Mesothelial cell of epicardium (in vitro differentiated cells): ENCODE measurements around the gene SRPRA. TPM values are rescaled to one million over a fixed set of nuclear protein-coding genes. Genes with fewer than 3 reads are reported as not detected.

Experiments used
- DNase-seq, 2 experiments: peaks; one replicate each; pipeline ENCODE4 v3.0.0; 2021; ENCODE audit warnings: low spot score in 2 of 2; ENCODE audit not compliant: unreplicated experiment in 2 of 2
- H3K27ac Mint-ChIP-seq: 2 replicates; pipeline ENCODE4 v1.8.0; 2021; ENCODE audit warnings: mixed read lengths
- H3K27me3 Mint-ChIP-seq: 2 replicates; pipeline ENCODE4 v1.8.0; 2021; ENCODE audit warnings: low read depth, mixed read lengths
- H3K36me3 Mint-ChIP-seq: 2 replicates; pipeline ENCODE4 v1.8.0; 2021; ENCODE audit warnings: mixed read lengths
- H3K4me1 Mint-ChIP-seq: 2 replicates; pipeline ENCODE4 v1.8.0; 2021; ENCODE audit warnings: mixed read lengths
- H3K4me3 Mint-ChIP-seq: 2 replicates; pipeline ENCODE4 v1.8.0; 2021; ENCODE audit warnings: mild to moderate bottlenecking, moderate library complexity, mixed read lengths
- H3K9me3 Mint-ChIP-seq: 2 replicates; pipeline ENCODE4 v1.8.0; 2021; ENCODE audit warnings: mixed read lengths
- total RNA-seq: library from RNA; stranded (reverse); gene quantifications from 3 replicates; pipeline ENCODE4 v1.2.1, GENCODE V29; 2021
- TF ChIP-seq, protein P1 (sequence below): fragments of 200-600 bp; sonication (generic); IDR thresholded peaks from one replicate; pipeline ENCODE4 v1.5.0; 2021; ENCODE audit warnings: antibody characterized with exemption; ENCODE audit not compliant: unreplicated experiment

Gene SRPRA, protein sequence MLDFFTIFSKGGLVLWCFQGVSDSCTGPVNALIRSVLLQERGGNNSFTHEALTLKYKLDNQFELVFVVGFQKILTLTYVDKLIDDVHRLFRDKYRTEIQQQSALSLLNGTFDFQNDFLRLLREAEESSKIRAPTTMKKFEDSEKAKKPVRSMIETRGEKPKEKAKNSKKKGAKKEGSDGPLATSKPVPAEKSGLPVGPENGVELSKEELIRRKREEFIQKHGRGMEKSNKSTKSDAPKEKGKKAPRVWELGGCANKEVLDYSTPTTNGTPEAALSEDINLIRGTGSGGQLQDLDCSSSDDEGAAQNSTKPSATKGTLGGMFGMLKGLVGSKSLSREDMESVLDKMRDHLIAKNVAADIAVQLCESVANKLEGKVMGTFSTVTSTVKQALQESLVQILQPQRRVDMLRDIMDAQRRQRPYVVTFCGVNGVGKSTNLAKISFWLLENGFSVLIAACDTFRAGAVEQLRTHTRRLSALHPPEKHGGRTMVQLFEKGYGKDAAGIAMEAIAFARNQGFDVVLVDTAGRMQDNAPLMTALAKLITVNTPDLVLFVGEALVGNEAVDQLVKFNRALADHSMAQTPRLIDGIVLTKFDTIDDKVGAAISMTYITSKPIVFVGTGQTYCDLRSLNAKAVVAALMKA
- 85.7 to 90.9 TPM (median 86.7 TPM) in 3 replicates for total RNA-seq

DNA sequence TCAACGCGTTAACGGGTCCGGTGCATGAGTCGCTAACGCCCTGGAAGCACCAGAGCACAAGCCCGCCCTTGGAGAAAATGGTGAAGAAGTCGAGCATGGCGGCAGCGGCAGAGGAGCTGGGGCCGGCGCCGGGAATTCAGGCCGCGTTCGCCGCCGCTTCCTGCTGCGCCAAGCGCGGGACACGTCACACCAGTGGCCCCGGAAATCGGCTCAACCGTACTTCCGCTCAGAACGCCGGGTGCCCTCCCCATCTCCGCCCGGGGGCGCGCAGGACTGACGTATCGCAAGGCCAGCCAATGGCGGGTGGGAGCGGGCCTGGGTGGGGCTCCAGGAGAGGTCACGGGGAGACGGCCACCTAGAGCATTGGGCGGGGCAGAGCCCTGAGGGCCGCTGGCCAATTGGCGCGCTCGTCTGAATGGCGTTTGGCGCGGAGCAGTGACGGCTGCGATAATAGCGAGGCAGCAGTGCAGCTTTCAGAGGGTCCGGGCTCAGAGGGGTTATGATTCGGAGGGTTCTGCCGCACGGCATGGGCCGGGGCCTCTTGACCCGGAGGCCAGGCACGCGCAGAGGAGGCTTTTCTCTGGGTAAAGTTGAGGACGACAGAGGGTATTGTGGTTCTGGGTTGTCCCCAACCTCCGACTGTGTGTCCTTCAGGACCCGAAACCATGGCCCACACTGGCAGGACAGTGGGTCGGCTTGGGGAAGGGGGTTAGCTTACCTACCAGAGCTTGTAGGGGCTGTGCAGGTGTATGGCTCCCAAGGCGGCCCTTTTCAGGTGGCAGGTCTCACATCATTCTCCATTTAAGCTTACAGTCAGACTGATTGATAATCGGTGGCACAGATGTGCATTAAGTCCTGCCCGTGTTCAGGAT, at the start of gene SRPRA, which contains the start of gene FOXRED1:
Gene SRPRA, minus strand, starts transcription at position 188 of the 872 bp plus-strand sequence. Its CDS starts 91 bp downstream, at position 97.
Gene FOXRED1, plus strand, starts transcription at position 447 of the 872 bp plus-strand sequence. Its CDS starts 53 bp downstream, at position 500.
- H3K27me3 Mint-ChIP-seq: no peaks in the 10 kb centered on the region
- H3K27ac Mint-ChIP-seq: peak within 1 kb of the TSS; percentile 99
- H3K9me3 Mint-ChIP-seq: no peaks in the 10 kb centered on the region
- peak within 1 kb of the TSS; percentile 95 for H3K4me3 Mint-ChIP-seq
- peak; percentile 99 for DNase-seq
- H3K36me3 Mint-ChIP-seq: peaks cover 25% of the 10 kb centered on the region
- TF ChIP-seq, protein P1, sequence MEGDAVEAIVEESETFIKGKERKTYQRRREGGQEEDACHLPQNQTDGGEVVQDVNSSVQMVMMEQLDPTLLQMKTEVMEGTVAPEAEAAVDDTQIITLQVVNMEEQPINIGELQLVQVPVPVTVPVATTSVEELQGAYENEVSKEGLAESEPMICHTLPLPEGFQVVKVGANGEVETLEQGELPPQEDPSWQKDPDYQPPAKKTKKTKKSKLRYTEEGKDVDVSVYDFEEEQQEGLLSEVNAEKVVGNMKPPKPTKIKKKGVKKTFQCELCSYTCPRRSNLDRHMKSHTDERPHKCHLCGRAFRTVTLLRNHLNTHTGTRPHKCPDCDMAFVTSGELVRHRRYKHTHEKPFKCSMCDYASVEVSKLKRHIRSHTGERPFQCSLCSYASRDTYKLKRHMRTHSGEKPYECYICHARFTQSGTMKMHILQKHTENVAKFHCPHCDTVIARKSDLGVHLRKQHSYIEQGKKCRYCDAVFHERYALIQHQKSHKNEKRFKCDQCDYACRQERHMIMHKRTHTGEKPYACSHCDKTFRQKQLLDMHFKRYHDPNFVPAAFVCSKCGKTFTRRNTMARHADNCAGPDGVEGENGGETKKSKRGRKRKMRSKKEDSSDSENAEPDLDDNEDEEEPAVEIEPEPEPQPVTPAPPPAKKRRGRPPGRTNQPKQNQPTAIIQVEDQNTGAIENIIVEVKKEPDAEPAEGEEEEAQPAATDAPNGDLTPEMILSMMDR: no peak
- H3K4me1 Mint-ChIP-seq: peaks cover 21% of the 10 kb centered on the region

DNA sequence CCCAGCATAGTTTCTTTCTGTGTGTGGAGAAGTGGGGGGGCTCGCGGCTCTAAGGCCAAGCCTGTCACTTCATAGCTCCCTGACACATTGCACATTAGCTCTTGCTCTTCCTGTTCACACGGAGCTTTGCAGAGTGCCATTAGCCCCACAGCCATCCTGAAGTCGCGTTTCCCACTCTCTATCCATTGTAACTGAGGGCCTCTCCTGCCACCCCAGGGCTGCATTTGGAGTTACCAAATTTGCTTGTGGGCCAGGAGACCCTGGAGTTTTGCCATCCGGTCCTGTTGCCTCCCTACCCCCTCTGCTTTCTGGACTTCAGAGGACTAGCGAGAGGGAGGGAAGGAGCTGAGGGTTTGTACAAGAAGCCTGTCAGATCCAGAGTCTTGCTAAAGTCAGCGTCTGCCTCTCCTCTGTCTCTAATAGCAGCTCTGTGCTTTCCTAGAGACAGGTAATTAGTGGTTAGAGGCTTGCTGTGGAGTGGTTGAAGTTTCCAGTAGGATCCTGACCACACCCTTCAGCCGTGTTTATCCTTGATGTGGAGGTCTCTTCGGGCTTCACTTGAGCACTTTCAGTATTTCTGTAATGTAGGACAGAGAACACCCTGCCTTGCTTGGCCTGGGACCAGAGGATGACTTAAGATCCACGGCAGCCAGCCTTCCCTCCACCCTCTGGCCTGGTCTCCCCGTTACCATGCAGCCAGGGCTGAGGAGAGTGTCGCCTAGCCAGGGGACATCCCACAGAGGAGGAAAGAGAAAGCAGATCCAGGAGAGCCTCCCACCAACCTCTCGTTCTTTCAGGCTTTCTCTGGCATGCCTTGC, 49.3 kb upstream of the SRPRA start:
- peaks cover 22% of the 10 kb centered on the region for H3K4me1 Mint-ChIP-seq

DNA sequence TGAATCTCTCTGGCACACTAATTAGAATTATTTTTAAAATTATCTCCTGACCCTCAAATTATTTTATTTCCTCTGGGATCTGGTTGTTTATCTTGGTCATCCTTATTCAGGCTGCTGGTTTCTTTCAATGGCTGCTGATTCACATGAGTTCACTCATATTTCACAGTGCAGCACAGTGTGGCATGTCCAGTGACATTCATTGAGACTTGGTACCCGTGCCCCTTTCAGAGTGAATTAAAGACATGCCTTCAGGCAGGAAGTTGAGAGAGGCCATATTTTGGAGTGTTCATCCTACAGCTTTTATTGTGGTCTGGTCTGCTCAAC, 48.7 kb upstream of the SRPRA start:
- Mint-ChIP-seq H3K9me3 (peaks cover 13% of the 10 kb centered on the region), H3K27ac (peak overlapping the region; percentile 94)
- TF ChIP-seq, protein P1: no peak

More for the DNA sequence above, 49.3 kb upstream of the SRPRA start:
- H3K27ac Mint-ChIP-seq: peak overlapping the region; percentile 94
- H3K27me3 Mint-ChIP-seq: no peaks in the 10 kb centered on the region
- H3K9me3 Mint-ChIP-seq: peaks cover 13% of the 10 kb centered on the region
- H3K4me3 Mint-ChIP-seq: peak overlapping the region; percentile 26
- TF ChIP-seq, protein P1: no peak
- no peak for DNase-seq
- peaks cover 20% of the 10 kb centered on the region for H3K36me3 Mint-ChIP-seq

DNA sequence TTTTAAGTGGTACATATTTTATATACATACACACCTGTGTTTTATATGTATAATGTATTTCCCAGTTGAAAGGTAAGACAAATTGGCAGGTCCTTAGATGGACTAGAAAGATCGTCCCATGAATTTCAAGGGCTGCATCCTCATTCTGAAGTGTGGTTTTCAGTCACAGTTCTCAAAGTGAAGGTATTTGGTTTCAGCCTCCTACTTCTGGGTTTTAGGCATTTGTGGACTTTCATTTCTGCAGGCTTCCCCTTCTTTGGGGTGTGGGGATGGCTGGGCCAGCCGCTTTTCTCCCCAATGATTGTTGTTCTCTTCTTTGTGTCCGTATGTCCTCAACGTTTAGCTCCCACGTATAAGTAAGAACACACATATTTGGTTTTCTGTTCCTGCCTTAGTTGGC, 45.1 kb upstream of the SRPRA start:
- H3K9me3 Mint-ChIP-seq: peaks cover 13% of the 10 kb centered on the region
- TF ChIP-seq, protein P1: no peak

More for the DNA sequence above, 48.7 kb upstream of the SRPRA start:
- no peak for DNase-seq
- Mint-ChIP-seq H3K4me3 (no peak overlapping the region), H3K27me3 (no peaks in the 10 kb centered on the region), H3K4me1 (peaks cover 24% of the 10 kb centered on the region), H3K36me3 (peaks cover 20% of the 10 kb centered on the region)

DNA sequence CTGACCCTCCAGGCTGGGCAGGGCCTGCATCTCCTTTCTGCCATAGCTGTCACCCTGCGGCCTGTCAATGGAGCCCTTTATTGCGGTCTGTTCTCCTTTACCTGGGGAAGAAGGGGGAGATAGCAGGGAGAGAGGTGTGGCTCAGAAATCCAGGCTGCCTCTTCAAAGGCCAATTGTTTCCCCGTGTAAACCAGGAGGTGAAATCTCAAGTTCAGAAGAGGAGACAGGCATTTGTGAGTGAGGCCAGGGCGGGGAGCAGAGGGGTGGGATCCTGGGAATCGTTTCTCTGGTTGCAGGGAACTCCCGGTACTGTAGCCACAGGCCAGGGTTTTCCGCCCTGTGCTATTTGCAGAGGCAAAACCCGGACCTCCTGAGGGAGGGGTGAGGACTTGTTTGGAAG, 44.3 kb upstream of the SRPRA start:
- H3K27me3 Mint-ChIP-seq: no peaks in the 10 kb centered on the region
- H3K4me1 Mint-ChIP-seq: peaks cover 15% of the 10 kb centered on the region
- H3K36me3 Mint-ChIP-seq: peaks cover 27% of the 10 kb centered on the region
- H3K27ac Mint-ChIP-seq: no peak overlapping the region
- no peak overlapping the region for H3K4me3 Mint-ChIP-seq
- peaks cover 13% of the 10 kb centered on the region for H3K9me3 Mint-ChIP-seq
- no peak for DNase-seq
- TF ChIP-seq, protein P1: no peak

More for the DNA sequence above, 45.1 kb upstream of the SRPRA start:
- Mint-ChIP-seq H3K36me3 (peaks cover 27% of the 10 kb centered on the region), H3K4me1 (peaks cover 19% of the 10 kb centered on the region), H3K27ac (no peak overlapping the region), H3K4me3 (no peak overlapping the region), H3K27me3 (no peaks in the 10 kb centered on the region)
- no peak for DNase-seq
